ENCODE data around the gene TPPP. TPM values are rescaled to one million over a fixed set of nuclear protein-coding genes. Genes with fewer than 3 reads are reported as not detected.

TPPP gene
- total RNA-seq, 1 experiment from 2014 or later, result 3.9 TPM

GRCh38 chr5:665541-665955 lies 27.6 kb downstream of the TPPP start:
- Histone ChIP-seq H3K4me2 (ENCODE audit: low read length) (no peak overlapping the region), H3K36me3 (ENCODE audit: control insufficient read depth in 1 of 2, insufficient read depth in 2 of 2, low read length in 2 of 2) (peaks cover 2 to 5% of the 10 kb centered on the region in 2 experiments; a peak in 2 of 4 replicates), H3K4me1 (ENCODE audit: control insufficient read depth in 1 of 2, insufficient read depth in 2 of 2, low read length in 2 of 2) (peaks cover 5 to 34% of the 10 kb centered on the region in 2 experiments; a peak in 3 of 4 replicates), H3K79me2 (ENCODE audit: insufficient read depth, low read length) (no peaks in the 10 kb centered on the region), H3K4me3 (replicated peaks in 1 of 2; ENCODE audit: low read depth in 1 of 2, low read length in 2 of 2) (no peak overlapping the region), H3K9me2 (ENCODE audit: insufficient read depth) (no peaks in the 10 kb centered on the region), H3K9ac (ENCODE audit: low read length) (no peak overlapping the region), H3K9me3 (ENCODE audit: control insufficient read depth in 1 of 2, insufficient read depth in 1 of 2, low read depth in 1 of 2, low read length in 2 of 2) (no peaks in the 10 kb centered on the region), H3K27me3 (ENCODE audit: insufficient read depth, low read length) (no peaks in the 10 kb centered on the region), H3K27ac (ENCODE audit: low read depth, low read length) (no peak overlapping the region; the same call in 1 of the 2 replicates), H4K20me1 (ENCODE audit: insufficient read depth) (no peaks in the 10 kb centered on the region), H2AFZ (ENCODE audit: low read depth, low read length, poor library complexity, severe bottlenecking) (no peak overlapping the region)
- ATAC-seq (peak; percentile 17; the same call in 1 of the 2 replicates), DNase-seq (ENCODE audit: low read depth, low spot score) (no peak)
- ChIA-PET RAD21 (ENCODE audit: low non-redundant PET in 1 of 2, low total read pairs in 2 of 2, uncharacterized antibody in 2 of 2, unreplicated experiment in 2 of 2) (no interaction called here), POLR2A (no interaction called here), CTCF (no interaction called here)
- intact Hi-C loops (cut with micrococcal nuclease), result no loop called here
- BruUV-seq (replicated peaks), result no TSS peak
- no peak for TF ChIP-seq EZH2phosphoT487 (IDR thresholded peaks at IDR 0.05; ENCODE audit: borderline replicate concordance)
- no peak for TF ChIP-seq ZBTB33 (IDR thresholded peaks at IDR 0.05; ENCODE audit: extremely low read depth, insufficient replicate concordance, low read length)
- no peak for TF ChIP-seq SRF (IDR thresholded peaks at IDR 0.05; ENCODE audit: low read depth)
- TF ChIP-seq CEBPB (IDR thresholded peaks at IDR 0.05; ENCODE audit: low read depth), result no peak
- TF ChIP-seq TCF7L2 (IDR thresholded peaks at IDR 0.05; ENCODE audit: borderline replicate concordance, extremely low read depth, insufficient read depth, insufficient read length), result no peak
- no peak for TF ChIP-seq ATF3 (IDR thresholded peaks at IDR 0.05)
- TF ChIP-seq RAD21 (IDR thresholded peaks at IDR 0.05; ENCODE audit: low read depth), result no peak
- no peak for TF ChIP-seq EZH2 (IDR thresholded peaks at IDR 0.05)
- no peak for TF ChIP-seq POLR2A (IDR thresholded peaks at IDR 0.05; ENCODE audit: borderline replicate concordance, extremely low read depth, insufficient read depth, insufficient read length)
- TF ChIP-seq REST (IDR thresholded peaks at IDR 0.05; ENCODE audit: low read depth), result no peak
- TF ChIP-seq POLR2AphosphoS5 (IDR thresholded peaks at IDR 0.05; ENCODE audit: low read depth, low read length), result no peak
- TF ChIP-seq ZFX (IDR thresholded peaks at IDR 0.05), result no peak
- no peak for TF ChIP-seq ELF1 (IDR thresholded peaks at IDR 0.05; ENCODE audit: borderline replicate concordance, low read depth)
- no peak for TF ChIP-seq EGR1 (IDR thresholded peaks at IDR 0.05; ENCODE audit: low read depth)
- no peak for TF ChIP-seq YY1 (IDR thresholded peaks at IDR 0.05; ENCODE audit: extremely low read depth, insufficient replicate concordance, low read depth, low read length)
- no peak for TF ChIP-seq SP1 (IDR thresholded peaks at IDR 0.05; ENCODE audit: low read depth)
- TF ChIP-seq ZNF274 (IDR thresholded peaks at IDR 0.05; ENCODE audit: low read depth, low read length), result no peak
- no peak for TF ChIP-seq CTCF (IDR thresholded peaks at IDR 0.05 in 2 of 3, conservative IDR thresholded peaks at IDR 0.05 in 1 of 3; ENCODE audit: borderline replicate concordance in 1 of 3, insufficient read depth in 1 of 3, low read depth in 2 of 3, low read length in 2 of 3)
- no peak for TF ChIP-seq JUND (IDR thresholded peaks at IDR 0.05)
